ENCODE data around the gene RUBCN. TPM values are rescaled to one million over a fixed set of nuclear protein-coding genes. Genes with fewer than 3 reads are reported as not detected.
A peak's percentile ranks its signal among the peaks of the same experiment; 100 is the strongest.

Gene RUBCN
- total and polyA plus RNA-seq, 8 donors = 12.3 to 33.0 (median 14.5) TPM

GRCh38 chr3:197761784-197762183 lies 25.1 kb upstream of the RUBCN start:
- Histone ChIP-seq H3K4me1 (peaks cover 0 to under 1% of the 10 kb centered on the region in 2 donors), H3K27me3 (no peaks in the 10 kb centered on the region), H3K36me3 (peaks cover 0 to 68% of the 10 kb centered on the region in 2 donors), H3K9me3 (no peaks in the 10 kb centered on the region), H3K27ac (no peak overlapping the region), H3K4me3 (no peak overlapping the region)
- ATAC-seq = no peak
- TF ChIP-seq, protein P1, sequence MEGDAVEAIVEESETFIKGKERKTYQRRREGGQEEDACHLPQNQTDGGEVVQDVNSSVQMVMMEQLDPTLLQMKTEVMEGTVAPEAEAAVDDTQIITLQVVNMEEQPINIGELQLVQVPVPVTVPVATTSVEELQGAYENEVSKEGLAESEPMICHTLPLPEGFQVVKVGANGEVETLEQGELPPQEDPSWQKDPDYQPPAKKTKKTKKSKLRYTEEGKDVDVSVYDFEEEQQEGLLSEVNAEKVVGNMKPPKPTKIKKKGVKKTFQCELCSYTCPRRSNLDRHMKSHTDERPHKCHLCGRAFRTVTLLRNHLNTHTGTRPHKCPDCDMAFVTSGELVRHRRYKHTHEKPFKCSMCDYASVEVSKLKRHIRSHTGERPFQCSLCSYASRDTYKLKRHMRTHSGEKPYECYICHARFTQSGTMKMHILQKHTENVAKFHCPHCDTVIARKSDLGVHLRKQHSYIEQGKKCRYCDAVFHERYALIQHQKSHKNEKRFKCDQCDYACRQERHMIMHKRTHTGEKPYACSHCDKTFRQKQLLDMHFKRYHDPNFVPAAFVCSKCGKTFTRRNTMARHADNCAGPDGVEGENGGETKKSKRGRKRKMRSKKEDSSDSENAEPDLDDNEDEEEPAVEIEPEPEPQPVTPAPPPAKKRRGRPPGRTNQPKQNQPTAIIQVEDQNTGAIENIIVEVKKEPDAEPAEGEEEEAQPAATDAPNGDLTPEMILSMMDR (IDR thresholded peaks at IDR 0.05) = no peak
- no peak for DNase-seq
- intact Hi-C loops (cut with DNase I) = no loop called here

DNA sequence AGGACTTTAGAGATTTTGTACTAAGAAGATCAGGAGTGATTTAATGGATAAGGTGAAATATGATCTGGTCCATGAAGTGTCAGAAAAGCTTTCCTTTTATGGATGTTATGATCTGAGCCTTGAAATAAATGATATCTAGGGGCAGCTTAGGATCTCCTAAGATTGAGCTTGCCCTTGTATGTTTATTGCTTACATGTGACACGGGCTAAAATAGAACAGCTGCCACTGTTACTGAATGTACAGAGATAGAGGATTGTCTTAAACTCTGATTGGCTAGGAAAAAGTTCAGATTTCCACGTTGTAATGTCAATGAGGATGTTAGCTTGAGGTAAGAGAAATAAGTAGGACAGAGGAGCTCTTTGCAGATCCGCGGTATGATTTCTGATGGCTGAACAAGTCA lies 21.8 kb upstream of the RUBCN start:
- H3K4me3 ChIP-seq = no peak overlapping the region
- DNase-seq = no peak
- peaks cover 0 to 40% of the 10 kb centered on the region in 2 donors for H3K36me3 ChIP-seq
- H3K9me3 ChIP-seq = no peaks in the 10 kb centered on the region
- no peak overlapping the region for H3K27ac ChIP-seq
- intact Hi-C loops (cut with DNase I) = no loop called here
- no peaks in the 10 kb centered on the region for H3K27me3 ChIP-seq
- ATAC-seq = no peak
- TF ChIP-seq, protein P1 (IDR thresholded peaks at IDR 0.05) = no peak
- peaks cover 0 to 14% of the 10 kb centered on the region in 2 donors for H3K4me1 ChIP-seq

DNA sequence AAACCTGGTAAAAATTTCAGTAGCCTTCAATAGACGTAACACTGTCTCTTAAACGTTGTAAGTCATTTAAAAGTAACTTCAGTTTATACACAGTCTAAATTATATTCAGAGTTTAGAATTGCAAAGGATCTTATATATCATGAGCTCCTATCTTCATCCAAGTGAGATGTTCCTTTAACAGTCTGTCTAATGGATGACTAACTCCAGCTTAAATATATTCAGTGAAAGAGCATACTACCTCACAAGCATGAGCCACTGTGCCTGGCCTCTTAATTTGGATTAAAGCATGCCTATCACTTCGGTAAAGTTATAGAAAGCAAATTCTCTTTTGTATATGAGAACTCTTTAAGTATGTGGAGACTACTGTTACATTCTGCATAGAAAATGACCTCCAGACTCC lies 20.0 kb upstream of the RUBCN start:
- intact Hi-C loops (cut with DNase I) = no loop called here
- ATAC-seq (no peak), DNase-seq (no peak)
- H3K27me3 ChIP-seq = no peaks in the 10 kb centered on the region
- H3K36me3 ChIP-seq = peaks cover 0 to 22% of the 10 kb centered on the region in 2 donors
- peak overlapping the region in 1 of 2 donors; percentile 11 for H3K27ac ChIP-seq
- TF ChIP-seq, protein P1 (IDR thresholded peaks at IDR 0.05) = no peak
- no peaks in the 10 kb centered on the region for H3K9me3 ChIP-seq
- H3K4me1 ChIP-seq = peaks cover 5 to 31% of the 10 kb centered on the region in 2 donors
- no peak overlapping the region for H3K4me3 ChIP-seq

DNA sequence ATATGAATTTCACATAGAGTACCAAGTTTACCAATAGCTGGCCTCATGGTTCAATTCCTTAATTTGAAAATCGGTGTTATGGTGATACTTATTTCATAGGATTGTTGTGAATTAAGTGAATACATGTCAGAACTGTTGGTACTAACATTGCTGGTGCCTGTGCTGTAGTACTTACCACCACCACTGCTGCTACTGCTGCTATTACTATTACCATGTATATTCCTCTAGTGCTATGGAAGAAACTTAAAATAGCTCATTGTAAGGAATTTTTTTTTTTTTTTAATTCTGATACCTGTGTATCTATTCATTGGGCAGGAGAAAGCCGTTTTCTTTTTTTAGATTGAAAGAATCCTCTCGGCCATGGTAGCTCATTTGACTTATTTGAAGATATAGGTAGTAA lies 16.6 kb upstream of the RUBCN start:
- ATAC-seq (no peak), DNase-seq (no peak)
- no peak overlapping the region for H3K4me3 ChIP-seq
- H3K9me3 ChIP-seq = no peaks in the 10 kb centered on the region
- TF ChIP-seq, protein P1 (IDR thresholded peaks at IDR 0.05) = no peak
- H3K4me1 ChIP-seq = peaks cover 8 to 47% of the 10 kb centered on the region in 2 donors
- H3K27me3 ChIP-seq = no peaks in the 10 kb centered on the region
- H3K36me3 ChIP-seq = peaks cover 0 to 11% of the 10 kb centered on the region in 2 donors
- no peak overlapping the region for H3K27ac ChIP-seq
- intact Hi-C loops (cut with DNase I) = no loop called here

DNA sequence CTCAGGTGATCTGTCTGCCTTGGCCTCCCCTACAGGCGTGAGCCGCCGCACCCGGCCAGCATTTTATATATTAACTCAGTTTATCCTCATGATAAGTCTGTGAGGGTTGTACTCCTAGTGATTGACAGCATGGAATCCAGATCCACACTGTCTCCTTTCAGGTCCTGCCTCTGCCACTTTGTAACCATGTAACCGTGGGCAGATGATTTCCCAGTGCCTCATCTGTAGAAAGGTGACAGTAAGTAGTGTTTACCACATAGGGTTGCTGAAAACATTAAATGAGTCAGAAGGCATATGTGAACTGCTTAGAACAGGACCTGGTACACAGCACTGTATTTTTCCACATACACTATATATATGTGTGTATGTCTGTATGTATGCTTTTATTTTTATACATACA lies 15.4 kb upstream of the RUBCN start:
- Histone ChIP-seq H3K4me3 (peak overlapping the region in 1 of 2 donors; percentile 98), H3K27ac (peak overlapping the region in 1 of 2 donors; percentile 96), H3K9me3 (no peaks in the 10 kb centered on the region), H3K4me1 (peaks cover 8 to 49% of the 10 kb centered on the region in 2 donors), H3K36me3 (no peaks in the 10 kb centered on the region), H3K27me3 (no peaks in the 10 kb centered on the region)
- intact Hi-C loops (cut with DNase I) = no loop called here
- DNase-seq = no peak
- TF ChIP-seq, protein P1 (IDR thresholded peaks at IDR 0.05) = no peak
- ATAC-seq = no peak

All from left lung (tissue), 10 donors.